Myometrial cell (primary cell): Measurements from ENCODE around the gene MRPS22. TPM values are rescaled to one million over a fixed set of nuclear protein-coding genes. Genes with fewer than 3 reads are reported as not detected.

Experiments used
- total RNA-seq: library from RNA; depleted of rRNA; stranded (reverse); fragments of >200 nt; gene quantifications from 2 replicates; pipeline ENCODE4 v1.2.3, GENCODE V29; 2015

MRPS22 gene
- total RNA-seq = 84.5 and 93.4 TPM in 2 replicates

DNA sequence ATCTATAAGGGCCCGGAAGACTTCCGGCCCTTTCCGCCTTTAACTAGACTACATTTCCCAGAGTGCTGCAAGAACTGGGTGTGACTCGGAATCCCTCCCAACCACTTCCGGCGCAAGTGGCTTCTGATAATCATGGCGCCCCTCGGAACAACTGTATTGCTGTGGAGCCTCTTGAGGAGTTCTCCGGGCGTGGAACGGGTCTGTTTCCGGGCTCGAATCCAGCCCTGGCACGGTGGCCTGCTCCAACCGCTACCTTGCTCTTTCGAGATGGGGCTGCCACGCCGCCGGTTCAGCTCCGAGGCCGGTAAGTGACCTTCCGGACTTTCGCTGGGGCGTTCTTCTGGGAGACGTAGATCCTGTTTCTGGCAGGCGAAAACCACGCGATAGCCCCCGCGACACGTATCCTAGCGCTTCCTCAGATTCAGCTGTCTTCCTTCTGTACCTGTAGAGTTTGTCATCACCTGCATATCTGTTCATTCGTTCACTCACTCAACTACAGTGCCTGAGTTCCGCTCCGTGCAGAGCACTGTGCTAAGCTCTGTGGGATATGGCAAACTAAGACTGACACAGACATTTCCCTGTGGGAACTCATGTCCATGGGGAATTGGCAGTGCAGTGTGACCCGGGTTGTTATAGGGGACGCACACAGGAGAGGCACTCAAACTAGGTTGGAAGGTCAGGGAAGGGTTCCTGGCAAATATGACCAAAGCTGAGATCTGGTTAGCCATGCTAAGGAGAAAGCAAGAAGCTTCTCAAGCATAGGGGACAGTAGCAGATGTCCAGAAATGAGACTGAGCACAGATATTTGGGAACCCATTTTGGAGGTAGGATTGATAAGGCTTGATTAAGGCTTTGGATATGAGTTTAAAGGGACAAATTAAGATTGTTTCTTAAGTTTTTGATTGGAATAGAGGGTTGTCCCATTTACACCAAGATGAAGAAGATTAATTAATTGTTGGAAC, at the start of gene MRPS22:
TSS of gene MRPS22 (plus strand) at position 126 of the 962 bp plus-strand sequence. CDS start at position 133, 7 bp downstream.

DNA sequence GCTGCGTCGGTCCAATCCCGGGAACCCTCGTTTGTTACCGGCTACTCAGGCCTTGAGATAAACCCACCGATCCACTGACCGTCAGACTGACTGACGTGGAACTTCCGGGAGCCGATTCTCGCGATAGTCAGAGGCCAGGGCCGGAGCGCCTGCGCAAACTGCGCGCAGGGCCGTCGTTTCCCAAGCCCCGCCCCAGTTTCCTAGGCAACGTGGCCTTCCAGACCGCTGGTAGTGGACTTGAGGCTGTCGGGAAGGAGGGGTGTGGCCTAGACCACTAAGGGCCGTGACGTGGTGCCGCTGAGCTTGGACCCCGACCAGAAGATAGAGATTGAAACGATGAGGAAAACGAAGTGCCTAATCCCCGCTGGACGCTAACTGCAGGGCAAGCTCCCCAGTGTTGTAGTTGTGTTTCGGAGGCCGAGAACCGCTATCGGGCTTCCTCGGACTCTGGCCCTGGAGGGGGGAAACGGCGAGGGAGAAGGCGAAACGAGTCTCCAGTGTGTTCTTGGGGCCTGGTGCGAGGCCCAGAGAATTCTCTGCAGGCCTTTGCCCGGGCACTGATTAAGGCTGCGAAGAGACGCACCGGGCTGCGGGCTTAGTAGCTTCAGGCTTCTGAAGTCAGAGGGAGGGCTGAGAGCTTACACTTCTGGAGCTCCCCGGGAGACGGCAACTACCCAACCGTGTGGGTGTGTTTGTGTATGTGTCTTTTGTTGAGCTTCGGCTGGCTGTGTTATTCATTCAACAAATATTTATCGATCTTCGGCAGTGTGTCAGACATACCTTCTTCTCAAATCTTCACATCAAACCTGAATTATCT, 45.9 kb downstream of the MRPS22 start, which contains the start of gene COPB2:
TSS of gene COPB2 (minus strand) at position 96 of the 817 bp plus-strand sequence. CDS start 97 bp downstream, outside the sequence.

Other genes with a start within 250 kb of the MRPS22 start
- gene COPB2, start 45.6 kb downstream of the MRPS22 start, total RNA-seq = 240 and 257 TPM in 2 replicates
- gene RBP2, start 132.5 kb downstream of the MRPS22 start, total RNA-seq = not detected in 2 replicates
- 22.5 and 28.7 TPM in 2 replicates for gene RBP1, start 195.7 kb downstream of the MRPS22 start, total RNA-seq